Prostate gland (tissue), 2 donors: ENCODE data around the gene RLN3.

Source experiments
- POLR2A ChIP-seq: fragments of 450-650 bp; IDR thresholded peaks from one replicate; pipeline ENCODE4 v1.6.1; 2016; ENCODE audit warnings: antibody characterized with exemption, mild to moderate bottlenecking
- POLR2AphosphoS5 ChIP-seq: sonication (generic); formaldehyde crosslinking; IDR thresholded peaks from one replicate; pipeline ENCODE4 v1.6.1; 2017; ENCODE audit warnings: antibody characterized with exemption
- TF ChIP-seq, protein P1 (sequence below), 4 experiments: fragments of 200-600 bp in 2 of 4; fragments of 450-650 bp in 2 of 4; sonication (generic) in 2 of 4; IDR thresholded peaks; 1 replicate in 3 of 4; 2 replicates in 1 of 4; pipeline ENCODE4 v1.5.1; 2016 to 2019; ENCODE audit warnings: antibody characterized with exemption in 4 of 4, mild to moderate bottlenecking in 2 of 4, moderate library complexity in 2 of 4

DNA sequence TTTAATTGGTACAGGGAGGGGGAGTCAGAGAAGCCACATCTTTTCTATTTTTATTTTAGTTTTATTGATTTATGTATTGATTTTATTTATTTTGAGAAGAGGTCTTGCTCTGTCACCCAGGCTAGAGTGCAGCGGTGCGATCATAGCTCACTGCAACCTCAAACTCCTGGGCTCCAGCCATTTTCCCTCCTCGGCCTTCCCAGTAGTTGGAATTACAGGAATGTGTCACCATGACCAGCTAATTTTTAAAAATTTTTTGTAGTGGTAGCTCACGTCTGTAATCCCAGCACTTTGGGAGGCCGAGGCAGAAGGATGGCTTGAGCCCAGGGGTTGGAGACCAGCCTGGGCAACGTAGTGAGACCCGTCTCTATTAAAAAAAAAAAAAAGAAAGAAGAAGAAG lies 7.8 kb downstream of the RLN3 start:
- TF ChIP-seq POLR2A = no peak
- TF ChIP-seq, protein P1, sequence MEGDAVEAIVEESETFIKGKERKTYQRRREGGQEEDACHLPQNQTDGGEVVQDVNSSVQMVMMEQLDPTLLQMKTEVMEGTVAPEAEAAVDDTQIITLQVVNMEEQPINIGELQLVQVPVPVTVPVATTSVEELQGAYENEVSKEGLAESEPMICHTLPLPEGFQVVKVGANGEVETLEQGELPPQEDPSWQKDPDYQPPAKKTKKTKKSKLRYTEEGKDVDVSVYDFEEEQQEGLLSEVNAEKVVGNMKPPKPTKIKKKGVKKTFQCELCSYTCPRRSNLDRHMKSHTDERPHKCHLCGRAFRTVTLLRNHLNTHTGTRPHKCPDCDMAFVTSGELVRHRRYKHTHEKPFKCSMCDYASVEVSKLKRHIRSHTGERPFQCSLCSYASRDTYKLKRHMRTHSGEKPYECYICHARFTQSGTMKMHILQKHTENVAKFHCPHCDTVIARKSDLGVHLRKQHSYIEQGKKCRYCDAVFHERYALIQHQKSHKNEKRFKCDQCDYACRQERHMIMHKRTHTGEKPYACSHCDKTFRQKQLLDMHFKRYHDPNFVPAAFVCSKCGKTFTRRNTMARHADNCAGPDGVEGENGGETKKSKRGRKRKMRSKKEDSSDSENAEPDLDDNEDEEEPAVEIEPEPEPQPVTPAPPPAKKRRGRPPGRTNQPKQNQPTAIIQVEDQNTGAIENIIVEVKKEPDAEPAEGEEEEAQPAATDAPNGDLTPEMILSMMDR (IDR thresholded peaks at IDR 0.05) = no peak
- TF ChIP-seq POLR2AphosphoS5 = no peak
